Neural progenitor cell (in vitro differentiated cells): Measurements from ENCODE around the gene ADAM10. TPM values are rescaled to one million over a fixed set of nuclear protein-coding genes. Genes with fewer than 3 reads are reported as not detected.

Source experiments
- DNase-seq: peaks from one replicate; pipeline ENCODE4 v3.0.0-alpha.2; 2016; ENCODE audit warnings: low spot score
- H2AFZ ChIP-seq: fragments of 200-600 bp; sonication (generic); replicated peaks from 2 replicates; pipeline ENCODE4 v1.6.1; 2016; ENCODE audit warnings: antibody characterized with exemption
- H3F3A ChIP-seq: fragments of 200-600 bp; sonication (generic); 2 replicates; pipeline ENCODE4 v1.6.1; 2016; ENCODE audit warnings: antibody characterized with exemption, low read depth
- H3K27ac ChIP-seq: fragments of 200-600 bp; sonication (generic); 2 replicates; pipeline ENCODE4 v1.5.1; 2016; ENCODE audit warnings: mild to moderate bottlenecking
- H3K27me3 ChIP-seq: fragments of 200-600 bp; sonication (generic); 2 replicates; pipeline ENCODE4 v1.6.1; 2016; ENCODE audit warnings: mild to moderate bottlenecking, moderate library complexity
- H3K36me3 ChIP-seq: fragments of 200-600 bp; sonication (generic); 2 replicates; pipeline ENCODE4 v1.5.1; 2016
- H3K4me1 ChIP-seq: fragments of 200-600 bp; sonication (generic); 2 replicates; pipeline ENCODE4 v1.6.1; 2016; ENCODE audit warnings: mixed run types
- H3K4me2 ChIP-seq: fragments of 200-600 bp; sonication (generic); 2 replicates; pipeline ENCODE4 v1.6.1; 2016
- H3K4me3 ChIP-seq: fragments of 200-600 bp; sonication (generic); 2 replicates; pipeline ENCODE4 v1.5.1; 2016
- H3K79me2 ChIP-seq: fragments of 200-600 bp; sonication (generic); 2 replicates; pipeline ENCODE4 v1.6.1; 2016; ENCODE audit warnings: low read depth
- H3K9ac ChIP-seq: fragments of 200-600 bp; sonication (generic); 2 replicates; pipeline ENCODE4 v1.6.1; 2016
- H3K9me3 ChIP-seq: fragments of 200-600 bp; sonication (generic); 2 replicates; pipeline ENCODE4 v1.5.1; 2016; ENCODE audit warnings: low read depth
- H4K20me1 ChIP-seq: fragments of 200-600 bp; sonication (generic); 2 replicates; pipeline ENCODE4 v1.6.1; 2016; ENCODE audit warnings: low read depth
- H3K27ac Mint-ChIP-seq: 3 replicates; pipeline ENCODE4 v1.8.0; 2021; ENCODE audit warnings: mixed read lengths
- H3K27me3 Mint-ChIP-seq: 2 replicates; pipeline ENCODE4 v1.8.0; 2022; ENCODE audit warnings: low read depth, mild to moderate bottlenecking, inconsistent platforms, moderate library complexity, mixed read lengths; ENCODE audit not compliant: insufficient read depth
- H3K36me3 Mint-ChIP-seq: 3 replicates; pipeline ENCODE4 v1.8.0; 2021; ENCODE audit warnings: mixed read lengths
- H3K4me1 Mint-ChIP-seq: 3 replicates; pipeline ENCODE4 v1.8.0; 2021; ENCODE audit warnings: mixed read lengths
- H3K4me3 Mint-ChIP-seq: 3 replicates; pipeline ENCODE4 v1.8.0; 2021; ENCODE audit warnings: mild to moderate bottlenecking, moderate library complexity, mixed read lengths
- H3K9me3 Mint-ChIP-seq: 3 replicates; pipeline ENCODE4 v1.8.0; 2020; ENCODE audit warnings: mixed read lengths
- CTCF ChIP-seq: fragments of 200-600 bp; sonication (generic); IDR thresholded peaks from 2 replicates; pipeline ENCODE4 v1.5.1; 2017; ENCODE audit warnings: antibody characterized with exemption, mild to moderate bottlenecking
- EZH2 ChIP-seq: fragments of 200-600 bp; sonication (generic); IDR thresholded peaks from 2 replicates; pipeline ENCODE4 v1.6.1; 2017; ENCODE audit warnings: antibody characterized with exemption, mild to moderate bottlenecking, moderate library complexity
- EZH2phosphoT487 ChIP-seq: fragments of 200-600 bp; sonication (generic); IDR thresholded peaks from 2 replicates; pipeline ENCODE4 v1.6.1; 2017; ENCODE audit warnings: antibody characterized with exemption
- total RNA-seq: library from RNA; depleted of rRNA; stranded (reverse); fragments of >200 nt; gene quantifications from 2 replicates; pipeline ENCODE4 v1.2.3, GENCODE V29; 2015; ENCODE audit warnings: low replicate concordance

The ADAM10 gene
- total RNA-seq, 1 donor from 2014 or later, result 153 TPM

- no peak overlapping the region for H3K27ac Mint-ChIP-seq
- H3K4me3 Mint-ChIP-seq, result no peak overlapping the region
- Histone ChIP-seq H3K27me3 (no peaks in the 10 kb centered on the region), H3K79me2 (peaks cover 50% of the 10 kb centered on the region), H3F3A (no peaks in the 10 kb centered on the region), H3K4me2 (no peak overlapping the region), H3K27ac (no peak overlapping the region), H3K9me3 (no peaks in the 10 kb centered on the region), H4K20me1 (peaks cover 13% of the 10 kb centered on the region), H3K36me3 (no peaks in the 10 kb centered on the region), H3K4me1 (peaks cover 6% of the 10 kb centered on the region), H3K9ac (no peak overlapping the region), H2AFZ (no peak overlapping the region), H3K4me3 (no peak overlapping the region)
- H3K4me1 Mint-ChIP-seq, result no peaks in the 10 kb centered on the region
- no peaks in the 10 kb centered on the region for H3K9me3 Mint-ChIP-seq
- H3K27me3 Mint-ChIP-seq, result no peaks in the 10 kb centered on the region
- DNase-seq, result no peak
- H3K36me3 Mint-ChIP-seq, result no peaks in the 10 kb centered on the region
- TF ChIP-seq CTCF (no peak), EZH2phosphoT487 (no peak), EZH2 (no peak)
Observed at GRCh38 chr15:58779554-58779953, 30.0 kb upstream of the ADAM10 start.

- Mint-ChIP-seq H3K27ac (no peak overlapping the region), H3K27me3 (no peaks in the 10 kb centered on the region), H3K4me1 (peaks cover 5% of the 10 kb centered on the region), H3K36me3 (no peaks in the 10 kb centered on the region), H3K9me3 (no peaks in the 10 kb centered on the region), H3K4me3 (no peak overlapping the region)
- Histone ChIP-seq H3K4me1 (peaks cover 6% of the 10 kb centered on the region), H3K9ac (no peak overlapping the region), H3K4me3 (no peak overlapping the region), H3K4me2 (no peak overlapping the region), H3K79me2 (peaks cover 75% of the 10 kb centered on the region), H3K36me3 (no peaks in the 10 kb centered on the region), H3K9me3 (no peaks in the 10 kb centered on the region), H3K27me3 (no peaks in the 10 kb centered on the region), H3K27ac (no peak overlapping the region), H3F3A (peaks cover 7% of the 10 kb centered on the region), H2AFZ (no peak overlapping the region), H4K20me1 (peaks cover 2% of the 10 kb centered on the region)
- no peak for TF ChIP-seq CTCF
- no peak for TF ChIP-seq EZH2
- no peak for TF ChIP-seq EZH2phosphoT487
- DNase-seq, result no peak
Observed at GRCh38 chr15:58777107-58777506, 27.6 kb upstream of the ADAM10 start.

GRCh38 chr15:58775402-58775801 is 25.9 kb upstream of the ADAM10 start:
- Mint-ChIP-seq H3K36me3 (no peaks in the 10 kb centered on the region), H3K27me3 (no peaks in the 10 kb centered on the region), H3K9me3 (no peaks in the 10 kb centered on the region), H3K4me1 (peaks cover 5% of the 10 kb centered on the region), H3K4me3 (no peak overlapping the region), H3K27ac (no peak overlapping the region)
- no peak for DNase-seq
- Histone ChIP-seq H3K27ac (no peak overlapping the region), H3K4me1 (peaks cover 5% of the 10 kb centered on the region), H3K27me3 (no peaks in the 10 kb centered on the region), H3K79me2 (peaks cover 68% of the 10 kb centered on the region), H3K4me2 (no peak overlapping the region), H3K9ac (no peak overlapping the region), H2AFZ (no peak overlapping the region), H3K4me3 (no peak overlapping the region), H3F3A (peaks cover 21% of the 10 kb centered on the region), H3K36me3 (no peaks in the 10 kb centered on the region), H4K20me1 (no peaks in the 10 kb centered on the region), H3K9me3 (no peaks in the 10 kb centered on the region)
- TF ChIP-seq CTCF (no peak), EZH2phosphoT487 (no peak), EZH2 (no peak)
